ENCODE results near the gene NUCKS1.

DNA sequence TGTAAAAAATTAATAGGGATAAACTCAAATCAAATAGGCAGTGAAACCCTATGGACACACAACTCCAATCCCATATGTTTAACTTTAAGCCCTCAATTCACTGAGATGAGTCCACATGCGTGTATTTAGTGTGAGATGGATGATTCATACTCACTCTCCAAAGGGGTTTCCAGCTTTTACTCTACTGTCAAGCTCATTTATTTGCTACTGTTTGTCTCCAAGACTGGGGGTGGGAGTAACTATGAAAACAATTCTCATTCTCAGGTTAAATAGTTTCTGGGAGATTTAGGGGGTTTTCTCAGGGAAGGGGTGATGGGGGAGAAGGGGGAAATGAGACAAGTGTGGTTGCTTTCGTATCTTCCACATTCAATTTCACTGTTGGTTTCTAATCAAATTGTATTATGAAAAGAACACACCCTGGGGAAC is 22.6 kb upstream of the NUCKS1 start:
- TF ChIP-seq, protein P1, sequence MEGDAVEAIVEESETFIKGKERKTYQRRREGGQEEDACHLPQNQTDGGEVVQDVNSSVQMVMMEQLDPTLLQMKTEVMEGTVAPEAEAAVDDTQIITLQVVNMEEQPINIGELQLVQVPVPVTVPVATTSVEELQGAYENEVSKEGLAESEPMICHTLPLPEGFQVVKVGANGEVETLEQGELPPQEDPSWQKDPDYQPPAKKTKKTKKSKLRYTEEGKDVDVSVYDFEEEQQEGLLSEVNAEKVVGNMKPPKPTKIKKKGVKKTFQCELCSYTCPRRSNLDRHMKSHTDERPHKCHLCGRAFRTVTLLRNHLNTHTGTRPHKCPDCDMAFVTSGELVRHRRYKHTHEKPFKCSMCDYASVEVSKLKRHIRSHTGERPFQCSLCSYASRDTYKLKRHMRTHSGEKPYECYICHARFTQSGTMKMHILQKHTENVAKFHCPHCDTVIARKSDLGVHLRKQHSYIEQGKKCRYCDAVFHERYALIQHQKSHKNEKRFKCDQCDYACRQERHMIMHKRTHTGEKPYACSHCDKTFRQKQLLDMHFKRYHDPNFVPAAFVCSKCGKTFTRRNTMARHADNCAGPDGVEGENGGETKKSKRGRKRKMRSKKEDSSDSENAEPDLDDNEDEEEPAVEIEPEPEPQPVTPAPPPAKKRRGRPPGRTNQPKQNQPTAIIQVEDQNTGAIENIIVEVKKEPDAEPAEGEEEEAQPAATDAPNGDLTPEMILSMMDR (conservative IDR thresholded peaks at IDR 0.05; ENCODE audit: low read length) = no peak
- no peak for TF ChIP-seq EZH2phosphoT487 (IDR thresholded peaks at IDR 0.05; ENCODE audit: borderline replicate concordance)
